ENCODE results near the gene PPP1CC. TPM values are rescaled to one million over a fixed set of nuclear protein-coding genes. Genes with fewer than 3 reads are reported as not detected.
A peak's percentile ranks its signal among the peaks of the same experiment; 100 is the strongest.

Gene PPP1CC
- total RNA-seq, 1 experiment from 2014 or later = 321 TPM

DNA sequence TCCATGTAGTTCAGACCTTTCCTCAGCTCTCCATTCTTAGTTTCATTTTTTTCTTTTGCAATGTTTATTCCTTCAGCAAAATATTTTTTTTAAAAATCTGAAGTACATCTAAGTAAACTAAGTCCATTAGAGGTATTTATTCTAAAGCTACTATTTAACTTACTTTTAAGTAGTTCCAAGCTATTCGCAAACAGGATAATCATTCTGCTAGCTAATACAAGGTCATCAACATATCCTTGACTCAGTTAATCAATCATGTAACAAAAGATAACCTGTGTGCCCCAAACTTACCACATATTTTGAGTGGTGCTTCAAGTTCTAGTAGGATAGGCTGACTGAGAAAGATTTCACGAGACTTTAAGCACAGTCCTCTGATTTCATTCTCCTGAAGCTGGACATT, 11.2 kb downstream of the PPP1CC start:
- Mint-ChIP-seq H3K4me1 (peaks cover 47% of the 10 kb centered on the region), H3K36me3 (peaks cover 61% of the 10 kb centered on the region), H3K27ac (no peak overlapping the region), H3K4me3 (no peak overlapping the region), H3K27me3 (ENCODE audit: low read depth) (no peaks in the 10 kb centered on the region), H3K9me3 (no peaks in the 10 kb centered on the region)
- ChIA-PET POLR2A (no interaction called here), CTCF (no interaction called here)
- no peak for DNase-seq (ENCODE audit: low spot score)
- no peak for ATAC-seq
- no peak for TF ChIP-seq SMAD4 (CRISPR knock-in tag; IDR thresholded peaks at IDR 0.05)
- no peak for TF ChIP-seq E2F5 (CRISPR knock-in tag; IDR thresholded peaks at IDR 0.05)
- no peak for TF ChIP-seq OVOL2 (CRISPR knock-in tag; IDR thresholded peaks at IDR 0.05; ENCODE audit: borderline replicate concordance)
- TF ChIP-seq USF1 (CRISPR knock-in tag; IDR thresholded peaks at IDR 0.05) = no peak
- no peak for TF ChIP-seq GABPB1 (CRISPR knock-in tag; IDR thresholded peaks at IDR 0.05)
- TF ChIP-seq ZNF219 (CRISPR knock-in tag; IDR thresholded peaks at IDR 0.05; ENCODE audit: borderline replicate concordance) = no peak
- TF ChIP-seq IRF1 (CRISPR knock-in tag; IDR thresholded peaks at IDR 0.05) = no peak
- TF ChIP-seq AR (CRISPR knock-in tag; IDR thresholded peaks at IDR 0.05) = no peak

- Mint-ChIP-seq H3K4me3 (no peak overlapping the region), H3K27ac (peak overlapping the region; percentile 82), H3K27me3 (ENCODE audit: low read depth) (no peaks in the 10 kb centered on the region), H3K9me3 (no peaks in the 10 kb centered on the region), H3K36me3 (peaks cover 73% of the 10 kb centered on the region), H3K4me1 (peaks cover 53% of the 10 kb centered on the region)
- ChIA-PET POLR2A (interaction anchor here (0.7 kb wide), 1 partner anchor 879 kb away, joined by 3 read pairs; no protein-coding TSS in a partner anchor), CTCF (no interaction called here)
- DNase-seq (ENCODE audit: low spot score) = no peak
- no peak for ATAC-seq
- TF ChIP-seq, protein P1, sequence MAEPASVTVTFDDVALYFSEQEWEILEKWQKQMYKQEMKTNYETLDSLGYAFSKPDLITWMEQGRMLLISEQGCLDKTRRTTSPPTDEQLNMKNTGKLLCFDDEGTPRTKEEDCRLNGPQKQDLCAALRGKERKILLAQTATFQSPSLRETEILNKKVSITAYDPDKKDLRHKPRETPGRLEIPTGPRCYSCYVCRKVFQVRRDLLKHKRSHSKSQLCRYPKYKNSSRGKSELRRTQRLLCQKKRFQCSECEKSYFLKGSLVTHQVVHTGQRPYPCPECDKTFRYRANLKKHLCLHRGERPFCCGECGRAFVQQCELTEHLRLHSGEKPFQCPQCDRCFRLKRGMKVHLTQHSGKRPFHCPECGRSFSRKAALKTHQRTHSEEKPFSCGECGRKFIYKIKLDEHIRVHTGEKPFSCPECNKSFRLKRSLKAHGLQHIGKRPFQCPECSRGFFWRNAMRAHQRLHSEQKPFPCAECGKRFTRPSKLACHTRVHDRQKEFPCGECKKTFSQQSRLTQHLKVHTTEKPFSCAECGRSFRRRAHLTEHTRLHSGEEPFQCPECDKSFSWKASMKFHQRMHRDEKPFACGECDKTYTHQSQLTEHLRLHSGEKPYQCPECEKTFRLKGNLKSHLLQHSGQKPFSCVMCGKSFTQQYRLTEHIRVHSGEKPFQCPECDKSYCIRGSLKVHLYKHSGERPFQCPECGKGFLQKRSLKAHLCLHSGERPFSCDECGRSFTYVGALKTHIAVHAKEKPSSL (CRISPR knock-in tag; conservative IDR thresholded peaks at IDR 0.05) = no peak
- no peak for TF ChIP-seq ZNF423 (CRISPR knock-in tag; IDR thresholded peaks at IDR 0.05)
These were observed 14.1 kb downstream of the PPP1CC start for GRCh38 chr12:110728628-110729027.

DNA sequence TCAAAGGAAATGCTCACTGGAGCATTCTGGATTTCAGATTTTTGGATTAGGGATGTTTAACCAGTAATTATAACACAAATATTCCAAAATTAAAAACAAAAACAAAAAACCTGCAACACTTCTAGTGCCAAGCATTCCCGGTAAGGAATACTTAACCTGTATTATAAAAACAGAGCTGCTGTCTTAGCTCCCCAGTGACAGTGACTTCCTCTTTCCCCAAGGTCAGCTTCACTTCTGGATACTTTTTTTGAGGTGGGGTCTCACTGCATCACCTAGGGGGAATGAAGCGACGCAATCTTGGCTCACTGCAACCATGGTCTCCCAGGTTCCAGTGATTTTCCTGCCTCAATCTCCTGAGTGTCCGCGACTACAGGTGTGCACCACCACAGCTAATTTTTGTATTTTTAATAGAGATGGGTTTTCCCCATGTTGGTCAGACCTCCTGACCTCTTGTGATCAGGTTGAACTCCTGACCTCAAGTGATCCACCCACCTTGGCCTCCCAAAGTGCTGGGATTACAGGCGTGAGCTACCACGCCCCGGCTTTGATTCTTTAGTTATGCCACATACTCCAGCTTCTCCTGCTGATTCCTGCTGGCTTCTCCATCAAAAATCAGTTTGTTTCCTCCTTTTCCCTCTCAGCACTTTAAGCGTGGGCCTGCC, 15.9 kb downstream of the PPP1CC start:
- H3K27me3 Mint-ChIP-seq (ENCODE audit: low read depth) = no peaks in the 10 kb centered on the region
- no peaks in the 10 kb centered on the region for H3K9me3 Mint-ChIP-seq
- ChIA-PET CTCF (interaction anchor here (1.4 to 1.5 kb wide), 2 partner anchors 22 to 101 kb away, joined by 5 to 6 read pairs; no protein-coding TSS in a partner anchor), POLR2A (interaction anchor here (1.1 kb wide), 1 partner anchor 106 kb away, joined by 6 read pairs; no protein-coding TSS in a partner anchor)
- ATAC-seq = no peak; the same call in 1 of the 2 replicates
- TF ChIP-seq ATF1 (CRISPR knock-in tag; IDR thresholded peaks at IDR 0.05) = no peak
- no peak for TF ChIP-seq HMGA2 (CRISPR knock-in tag; IDR thresholded peaks at IDR 0.05)
- TF ChIP-seq AR (CRISPR knock-in tag; IDR thresholded peaks at IDR 0.05) = no peak
- TF ChIP-seq ZNF317 (CRISPR knock-in tag; IDR thresholded peaks at IDR 0.05; ENCODE audit: borderline replicate concordance, low read depth) = no peak
- no peak for TF ChIP-seq ZBTB43 (CRISPR knock-in tag; IDR thresholded peaks at IDR 0.05)
- no peak for TF ChIP-seq KAT7 (CRISPR knock-in tag; IDR thresholded peaks at IDR 0.05; ENCODE audit: borderline replicate concordance)
- TF ChIP-seq NFATC4 (CRISPR knock-in tag; IDR thresholded peaks at IDR 0.05) = no peak
- no peak for TF ChIP-seq IRF2 (CRISPR knock-in tag; IDR thresholded peaks at IDR 0.05; ENCODE audit: borderline replicate concordance, low read depth)
- H3K4me3 Mint-ChIP-seq = no peak overlapping the region
- no peak for DNase-seq (ENCODE audit: low spot score)
- H3K4me1 Mint-ChIP-seq = peaks cover 37% of the 10 kb centered on the region
- H3K36me3 Mint-ChIP-seq = peaks cover 76% of the 10 kb centered on the region
- peak overlapping the region; percentile 96; the same call in 1 of the 2 replicates for H3K27ac Mint-ChIP-seq
